ENCODE measurements around the gene MRNIP.

MRNIP gene

DNA sequence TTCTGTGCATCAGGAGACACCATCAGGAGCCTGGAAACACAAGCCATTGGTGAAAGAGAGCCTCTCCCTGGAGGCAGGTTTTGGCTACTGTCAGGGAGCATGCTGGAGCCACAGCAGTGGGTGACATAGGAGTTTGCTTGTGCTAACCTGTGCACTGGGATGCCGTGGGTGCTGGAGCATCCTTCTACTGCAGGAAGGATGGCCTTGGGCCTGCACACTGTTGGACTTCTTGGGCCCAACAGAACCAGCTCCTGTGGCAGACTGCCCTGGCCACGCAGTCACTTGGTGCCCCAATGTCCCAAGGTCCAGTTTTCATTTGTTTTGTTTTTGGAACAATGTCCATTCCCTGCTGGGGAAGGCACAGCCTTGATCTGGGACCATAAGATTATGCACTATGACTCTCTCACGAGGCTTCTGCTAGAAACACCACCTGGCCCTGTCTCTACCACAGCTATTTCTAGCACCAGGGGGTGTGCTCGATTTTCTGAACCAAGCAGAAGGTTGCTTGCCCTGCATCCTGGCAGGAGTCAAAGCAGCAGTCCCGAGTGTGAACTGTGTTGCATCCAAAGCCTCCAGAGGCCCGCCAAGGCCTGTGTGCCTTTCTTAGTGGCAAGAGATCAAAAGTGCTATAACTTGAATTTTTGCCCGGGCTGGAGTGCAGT lies 70.3 kb downstream of the MRNIP start:
- DNase-seq: no peak
